WTC11 (cell line): ENCODE data around the gene DESI1. TPM values are rescaled to one million over a fixed set of nuclear protein-coding genes. Genes with fewer than 3 reads are reported as not detected.

Experiments
- ATAC-seq: fragments of 200-7000 bp; cut with Tn5 transposase; 2 replicates; pipeline ENCODE4 v1.10.0; 2021; ENCODE audit warnings: mild to moderate bottlenecking, moderate library complexity
- CTCF ChIA-PET: fragments of 300-600 bp; sonication (Branson Sonifier 250); formaldehyde crosslinking; loops from one replicate; lab custom pipeline; 2021; ENCODE audit warnings: antibody characterized with exemption; lab: Charles Lee
- POLR2A ChIA-PET: fragments of 350-600 bp; sonication (Branson Sonifier 250); formaldehyde crosslinking; loops from one replicate; lab custom pipeline; 2021; ENCODE audit warnings: antibody characterized with exemption; lab: Charles Lee
- DNase-seq: peaks from one replicate; pipeline ENCODE4 v3.0.0; 2021; ENCODE audit warnings: low spot score
- H3K27ac Mint-ChIP-seq: 2 replicates; pipeline ENCODE4 v1.8.0; 2021; ENCODE audit warnings: mixed read lengths
- H3K27me3 Mint-ChIP-seq: 2 replicates; pipeline ENCODE4 v1.8.0; 2021; ENCODE audit warnings: low read depth, mild to moderate bottlenecking, moderate library complexity, mixed read lengths
- H3K36me3 Mint-ChIP-seq: 2 replicates; pipeline ENCODE4 v1.8.0; 2021; ENCODE audit warnings: mixed read lengths
- H3K4me1 Mint-ChIP-seq: 2 replicates; pipeline ENCODE4 v1.8.0; 2022; ENCODE audit warnings: mixed read lengths
- H3K4me3 Mint-ChIP-seq: 2 replicates; pipeline ENCODE4 v1.8.0; 2021; ENCODE audit warnings: mild to moderate bottlenecking, moderate library complexity, mixed read lengths
- H3K9me3 Mint-ChIP-seq: 2 replicates; pipeline ENCODE4 v1.8.0; 2021; ENCODE audit warnings: mixed read lengths
- CBFB ChIP-seq: sonication (generic); formaldehyde crosslinking; IDR thresholded peaks from 2 replicates; pipeline ENCODE4 v1.8.1; 2022; ENCODE audit warnings: mild to moderate bottlenecking, low read depth, missing genetic modification reagents
- CREM ChIP-seq: sonication (generic); formaldehyde crosslinking; IDR thresholded peaks from 2 replicates; pipeline ENCODE4 v1.8.1; 2022; ENCODE audit warnings: mild to moderate bottlenecking, missing genetic modification reagents, moderate library complexity
- ESRRA ChIP-seq: sonication (generic); formaldehyde crosslinking; IDR thresholded peaks from 2 replicates; pipeline ENCODE4 v1.8.1; 2022; ENCODE audit warnings: mild to moderate bottlenecking, missing genetic modification reagents, borderline replicate concordance
- ETV6 ChIP-seq: sonication (generic); formaldehyde crosslinking; IDR thresholded peaks from 2 replicates; pipeline ENCODE4 v1.8.1; 2022; ENCODE audit warnings: mild to moderate bottlenecking, missing genetic modification reagents
- GTF2I ChIP-seq: fragments of 250-450 bp; sonication (Bioruptor Pico); conservative IDR thresholded peaks from 2 replicates; pipeline ENCODE4 v1.4.0; 2021; ENCODE audit warnings: mild to moderate bottlenecking
- JUN ChIP-seq: sonication (generic); formaldehyde crosslinking; IDR thresholded peaks from 2 replicates; pipeline ENCODE4 v1.8.0; 2023; ENCODE audit warnings: mild to moderate bottlenecking, missing genetic modification reagents
- NR1H2 ChIP-seq: sonication (generic); formaldehyde crosslinking; IDR thresholded peaks from 2 replicates; pipeline ENCODE4 v1.9.0; 2021; ENCODE audit warnings: mild to moderate bottlenecking, moderate library complexity, missing genetic modification reagents
- TEAD1 ChIP-seq: sonication (generic); formaldehyde crosslinking; IDR thresholded peaks from 2 replicates; pipeline ENCODE4 v1.8.0; 2022; ENCODE audit warnings: mild to moderate bottlenecking, missing genetic modification reagents
- TP53 ChIP-seq: sonication (generic); formaldehyde crosslinking; IDR thresholded peaks from 2 replicates; pipeline ENCODE4 v1.8.1; 2023; ENCODE audit warnings: mild to moderate bottlenecking, missing genetic modification reagents
- ZNF121 ChIP-seq: sonication (generic); formaldehyde crosslinking; IDR thresholded peaks from 2 replicates; pipeline ENCODE4 v1.8.0; 2023; ENCODE audit warnings: missing genetic modification reagents
- ZNF232 ChIP-seq: sonication (generic); formaldehyde crosslinking; IDR thresholded peaks from 2 replicates; pipeline ENCODE4 v1.8.0; 2022; ENCODE audit warnings: mild to moderate bottlenecking, missing genetic modification reagents
- ZNF671 ChIP-seq: fragments of 250-450 bp; sonication (Bioruptor Pico); IDR thresholded peaks from 2 replicates; pipeline ENCODE4 v1.8.0; 2021; ENCODE audit warnings: mild to moderate bottlenecking
- total RNA-seq: library from RNA; stranded (reverse); gene quantifications from 3 replicates; pipeline ENCODE4 v1.2.3, GENCODE V29; 2021
- TF ChIP-seq, protein P1 (sequence below): fragments of 250-450 bp; sonication (Bioruptor Pico); IDR thresholded peaks from 2 replicates; pipeline ENCODE4 v2.1.2; 2022; ENCODE audit warnings: mild to moderate bottlenecking, moderate library complexity
- TF ChIP-seq, protein P2 (sequence below): fragments of 250-450 bp; sonication (Bioruptor Pico); conservative IDR thresholded peaks from 2 replicates; pipeline ENCODE4 v1.9.0; 2021; ENCODE audit warnings: mild to moderate bottlenecking
- TF ChIP-seq, protein P3 (sequence below): fragments of 250-450 bp; sonication (Bioruptor Pico); IDR thresholded peaks from 2 replicates; pipeline ENCODE4 v1.9.0; 2021; ENCODE audit warnings: mild to moderate bottlenecking
- TF ChIP-seq, protein P4 (sequence below): sonication (generic); formaldehyde crosslinking; IDR thresholded peaks from 2 replicates; pipeline ENCODE4 v1.8.0; 2022; ENCODE audit warnings: missing genetic modification reagents
- TF ChIP-seq, protein P5 (sequence below): sonication (generic); formaldehyde crosslinking; IDR thresholded peaks from 2 replicates; pipeline ENCODE4 v1.8.0; 2022; ENCODE audit warnings: mild to moderate bottlenecking, missing genetic modification reagents

DESI1 gene
- total RNA-seq, 1 experiment from 2014 or later = 32.2 TPM

DNA sequence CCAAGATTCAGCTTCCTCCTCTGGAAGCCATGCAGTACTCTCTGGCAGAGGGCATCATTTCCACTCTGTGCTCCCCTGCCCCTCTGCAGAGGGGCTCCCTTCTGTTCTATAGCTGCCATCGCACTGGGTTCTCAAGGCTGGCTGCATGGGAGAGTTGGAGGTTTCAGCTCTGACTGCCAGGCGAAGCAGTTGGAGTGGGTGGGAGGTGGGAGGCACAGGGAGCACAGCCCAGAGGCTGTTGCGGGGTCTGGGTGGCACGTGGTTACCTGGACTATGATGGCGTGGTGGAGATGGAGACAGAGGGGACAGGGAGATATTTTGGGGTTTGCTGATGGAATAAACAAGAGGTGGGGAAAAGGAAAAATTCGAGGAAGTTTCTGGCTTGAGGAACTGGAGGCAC, 36.0 kb downstream of the DESI1 start:
- Mint-ChIP-seq H3K4me3 (no peak overlapping the region), H3K36me3 (no peaks in the 10 kb centered on the region), H3K9me3 (no peaks in the 10 kb centered on the region), H3K27ac (no peak overlapping the region), H3K27me3 (peaks cover 2% of the 10 kb centered on the region; the same call in 1 of the 2 replicates), H3K4me1 (peaks cover 6% of the 10 kb centered on the region)
- ATAC-seq (no peak), DNase-seq (no peak)
- TF ChIP-seq, protein P1, sequence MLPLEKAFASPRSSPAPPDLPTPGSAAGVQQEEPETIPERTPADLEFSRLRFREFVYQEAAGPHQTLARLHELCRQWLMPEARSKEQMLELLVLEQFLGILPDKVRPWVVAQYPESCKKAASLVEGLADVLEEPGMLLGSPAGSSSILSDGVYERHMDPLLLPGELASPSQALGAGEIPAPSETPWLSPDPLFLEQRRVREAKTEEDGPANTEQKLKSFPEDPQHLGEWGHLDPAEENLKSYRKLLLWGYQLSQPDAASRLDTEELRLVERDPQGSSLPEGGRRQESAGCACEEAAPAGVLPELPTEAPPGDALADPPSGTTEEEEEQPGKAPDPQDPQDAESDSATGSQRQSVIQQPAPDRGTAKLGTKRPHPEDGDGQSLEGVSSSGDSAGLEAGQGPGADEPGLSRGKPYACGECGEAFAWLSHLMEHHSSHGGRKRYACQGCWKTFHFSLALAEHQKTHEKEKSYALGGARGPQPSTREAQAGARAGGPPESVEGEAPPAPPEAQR (CRISPR knock-in tag) = no peak
- TF ChIP-seq TEAD1 (CRISPR knock-in tag) = no peak
- no peak for TF ChIP-seq CREM (CRISPR knock-in tag)
- no peak for TF ChIP-seq CBFB (CRISPR knock-in tag)
- no peak for TF ChIP-seq ZNF232
- TF ChIP-seq GTF2I (CRISPR knock-in tag) = no peak
- TF ChIP-seq, protein P2, sequence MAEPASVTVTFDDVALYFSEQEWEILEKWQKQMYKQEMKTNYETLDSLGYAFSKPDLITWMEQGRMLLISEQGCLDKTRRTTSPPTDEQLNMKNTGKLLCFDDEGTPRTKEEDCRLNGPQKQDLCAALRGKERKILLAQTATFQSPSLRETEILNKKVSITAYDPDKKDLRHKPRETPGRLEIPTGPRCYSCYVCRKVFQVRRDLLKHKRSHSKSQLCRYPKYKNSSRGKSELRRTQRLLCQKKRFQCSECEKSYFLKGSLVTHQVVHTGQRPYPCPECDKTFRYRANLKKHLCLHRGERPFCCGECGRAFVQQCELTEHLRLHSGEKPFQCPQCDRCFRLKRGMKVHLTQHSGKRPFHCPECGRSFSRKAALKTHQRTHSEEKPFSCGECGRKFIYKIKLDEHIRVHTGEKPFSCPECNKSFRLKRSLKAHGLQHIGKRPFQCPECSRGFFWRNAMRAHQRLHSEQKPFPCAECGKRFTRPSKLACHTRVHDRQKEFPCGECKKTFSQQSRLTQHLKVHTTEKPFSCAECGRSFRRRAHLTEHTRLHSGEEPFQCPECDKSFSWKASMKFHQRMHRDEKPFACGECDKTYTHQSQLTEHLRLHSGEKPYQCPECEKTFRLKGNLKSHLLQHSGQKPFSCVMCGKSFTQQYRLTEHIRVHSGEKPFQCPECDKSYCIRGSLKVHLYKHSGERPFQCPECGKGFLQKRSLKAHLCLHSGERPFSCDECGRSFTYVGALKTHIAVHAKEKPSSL = no peak
- TF ChIP-seq, protein P3, sequence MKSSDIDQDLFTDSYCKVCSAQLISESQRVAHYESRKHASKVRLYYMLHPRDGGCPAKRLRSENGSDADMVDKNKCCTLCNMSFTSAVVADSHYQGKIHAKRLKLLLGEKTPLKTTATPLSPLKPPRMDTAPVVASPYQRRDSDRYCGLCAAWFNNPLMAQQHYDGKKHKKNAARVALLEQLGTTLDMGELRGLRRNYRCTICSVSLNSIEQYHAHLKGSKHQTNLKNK (CRISPR knock-in tag) = no peak
- TF ChIP-seq ZNF121 (CRISPR knock-in tag) = no peak
- TF ChIP-seq NR1H2 = no peak
- TF ChIP-seq ZNF671 (CRISPR knock-in tag) = no peak
- CTCF ChIA-PET = no interaction called here
- POLR2A ChIA-PET = no interaction called here

DNA sequence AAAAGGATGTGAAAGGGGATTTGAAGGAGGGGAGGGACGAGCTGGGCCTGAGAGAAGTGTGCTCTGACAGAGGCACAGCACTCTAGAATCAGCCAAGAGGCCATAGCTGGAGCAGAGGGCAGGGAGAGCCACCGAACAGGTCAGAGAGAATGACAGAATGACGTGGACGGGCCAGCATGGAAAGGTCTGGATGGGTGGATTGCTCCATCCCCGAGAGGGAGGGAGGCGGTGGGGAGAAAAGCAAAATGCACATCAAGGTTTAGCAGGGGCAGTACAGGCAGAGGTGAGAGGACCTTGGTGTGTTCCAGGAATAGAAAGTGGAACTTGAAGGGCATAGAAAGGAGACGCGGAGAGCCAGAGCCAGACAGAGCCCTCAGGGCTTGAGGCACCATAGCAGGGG, 38.1 kb downstream of the DESI1 start:
- DNase-seq (no peak), ATAC-seq (no peak)
- Mint-ChIP-seq H3K4me1 (no peaks in the 10 kb centered on the region), H3K27ac (no peak overlapping the region), H3K4me3 (no peak overlapping the region), H3K36me3 (no peaks in the 10 kb centered on the region), H3K9me3 (no peaks in the 10 kb centered on the region), H3K27me3 (no peaks in the 10 kb centered on the region)
- TF ChIP-seq, protein P4, sequence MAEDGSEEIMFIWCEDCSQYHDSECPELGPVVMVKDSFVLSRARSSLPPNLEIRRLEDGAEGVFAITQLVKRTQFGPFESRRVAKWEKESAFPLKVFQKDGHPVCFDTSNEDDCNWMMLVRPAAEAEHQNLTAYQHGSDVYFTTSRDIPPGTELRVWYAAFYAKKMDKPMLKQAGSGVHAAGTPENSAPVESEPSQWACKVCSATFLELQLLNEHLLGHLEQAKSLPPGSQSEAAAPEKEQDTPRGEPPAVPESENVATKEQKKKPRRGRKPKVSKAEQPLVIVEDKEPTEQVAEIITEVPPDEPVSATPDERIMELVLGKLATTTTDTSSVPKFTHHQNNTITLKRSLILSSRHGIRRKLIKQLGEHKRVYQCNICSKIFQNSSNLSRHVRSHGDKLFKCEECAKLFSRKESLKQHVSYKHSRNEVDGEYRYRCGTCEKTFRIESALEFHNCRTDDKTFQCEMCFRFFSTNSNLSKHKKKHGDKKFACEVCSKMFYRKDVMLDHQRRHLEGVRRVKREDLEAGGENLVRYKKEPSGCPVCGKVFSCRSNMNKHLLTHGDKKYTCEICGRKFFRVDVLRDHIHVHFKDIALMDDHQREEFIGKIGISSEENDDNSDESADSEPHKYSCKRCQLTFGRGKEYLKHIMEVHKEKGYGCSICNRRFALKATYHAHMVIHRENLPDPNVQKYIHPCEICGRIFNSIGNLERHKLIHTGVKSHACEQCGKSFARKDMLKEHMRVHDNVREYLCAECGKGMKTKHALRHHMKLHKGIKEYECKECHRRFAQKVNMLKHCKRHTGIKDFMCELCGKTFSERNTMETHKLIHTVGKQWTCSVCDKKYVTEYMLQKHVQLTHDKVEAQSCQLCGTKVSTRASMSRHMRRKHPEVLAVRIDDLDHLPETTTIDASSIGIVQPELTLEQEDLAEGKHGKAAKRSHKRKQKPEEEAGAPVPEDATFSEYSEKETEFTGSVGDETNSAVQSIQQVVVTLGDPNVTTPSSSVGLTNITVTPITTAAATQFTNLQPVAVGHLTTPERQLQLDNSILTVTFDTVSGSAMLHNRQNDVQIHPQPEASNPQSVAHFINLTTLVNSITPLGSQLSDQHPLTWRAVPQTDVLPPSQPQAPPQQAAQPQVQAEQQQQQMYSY (CRISPR knock-in tag) = no peak
- TF ChIP-seq, protein P2 = no peak
- TF ChIP-seq, protein P5, sequence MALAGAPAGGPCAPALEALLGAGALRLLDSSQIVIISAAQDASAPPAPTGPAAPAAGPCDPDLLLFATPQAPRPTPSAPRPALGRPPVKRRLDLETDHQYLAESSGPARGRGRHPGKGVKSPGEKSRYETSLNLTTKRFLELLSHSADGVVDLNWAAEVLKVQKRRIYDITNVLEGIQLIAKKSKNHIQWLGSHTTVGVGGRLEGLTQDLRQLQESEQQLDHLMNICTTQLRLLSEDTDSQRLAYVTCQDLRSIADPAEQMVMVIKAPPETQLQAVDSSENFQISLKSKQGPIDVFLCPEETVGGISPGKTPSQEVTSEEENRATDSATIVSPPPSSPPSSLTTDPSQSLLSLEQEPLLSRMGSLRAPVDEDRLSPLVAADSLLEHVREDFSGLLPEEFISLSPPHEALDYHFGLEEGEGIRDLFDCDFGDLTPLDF (CRISPR knock-in tag) = no peak
- TF ChIP-seq JUN (CRISPR knock-in tag) (no peak), TP53 (CRISPR knock-in tag) (no peak), ETV6 (CRISPR knock-in tag) (no peak), ESRRA (CRISPR knock-in tag) (no peak)
- ChIA-PET POLR2A (no interaction called here), CTCF (interaction anchor here (2.1 kb wide), 1 partner anchor 14 kb away, joined by 8 read pairs; no protein-coding TSS in a partner anchor)
